GM19324 (cell line): ENCODE measurements around the gene ZNF99.
"Not testable (repeated sequence)": the region's sequence is repeated elsewhere in the genome, so short reads cannot be mapped to it uniquely, and the experiment has no call there.

ENCODE experiments used
- ATAC-seq: cut with Tn5 transposase; IDR thresholded peaks from one replicate; pipeline ENCODE4 v1.9.1; 2021; ENCODE audit warnings: mild to moderate bottlenecking, moderate library complexity; ENCODE audit not compliant: unreplicated experiment, low FRiP score

Gene ZNF99

GRCh38 chr19:22783651-22784410, at the start of gene ZNF99:
ZNF99 (minus strand) TSS chr19:22784151; CDS start chr19:22784016, 135 bp downstream.
- ATAC-seq = no peak

GRCh38 chr19:22832031-22832762, 48.2 kb upstream of the ZNF99 start, which contains the start of gene ZNF723:
ZNF723 (plus strand) TSS chr19:22832291; CDS start chr19:22832380, 89 bp downstream.
- no peak for ATAC-seq

DNA sequence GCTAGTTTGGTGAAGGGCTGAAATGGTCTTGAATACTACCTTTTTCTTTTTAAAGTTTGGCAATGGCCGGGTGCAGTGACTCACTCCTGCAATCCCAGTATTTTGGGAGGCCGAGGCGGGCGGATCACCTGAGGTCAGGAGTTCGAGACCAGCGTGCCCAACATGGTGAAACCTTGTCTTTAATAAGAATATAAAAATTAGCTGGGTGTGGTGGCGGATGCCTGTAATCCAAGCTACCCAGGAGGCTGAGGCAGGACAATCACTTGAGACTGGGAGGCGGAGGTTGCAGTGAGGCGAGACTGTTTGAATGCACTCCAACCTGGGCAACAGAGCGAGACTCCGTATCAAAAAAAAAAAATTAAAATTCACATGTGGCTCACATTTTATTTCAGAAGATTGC, 47.3 kb upstream of the ZNF99 start:
- ATAC-seq = no peak

DNA sequence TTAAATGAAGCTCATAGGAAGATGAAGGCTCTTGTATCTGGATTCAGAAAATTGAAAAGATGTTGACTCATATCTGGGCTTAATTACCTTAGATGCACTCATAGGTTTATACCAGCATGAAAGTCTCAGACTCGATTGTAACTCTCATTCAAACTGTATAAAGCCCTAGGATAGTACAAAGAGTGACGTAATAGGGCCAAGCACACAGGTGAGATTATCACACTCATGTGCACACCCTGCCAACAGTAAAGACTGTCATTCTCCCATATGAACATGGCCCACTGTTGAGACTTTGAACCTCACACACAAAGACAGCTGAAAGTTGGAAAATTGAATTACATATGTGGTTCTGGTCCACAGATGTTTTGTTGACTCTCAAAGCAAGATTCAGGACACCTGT, 30.2 kb upstream of the ZNF99 start:
- ATAC-seq = no peak

GRCh38 chr19:22807061-22807835, 23.3 kb upstream of the ZNF99 start:
- ATAC-seq = no peak

DNA sequence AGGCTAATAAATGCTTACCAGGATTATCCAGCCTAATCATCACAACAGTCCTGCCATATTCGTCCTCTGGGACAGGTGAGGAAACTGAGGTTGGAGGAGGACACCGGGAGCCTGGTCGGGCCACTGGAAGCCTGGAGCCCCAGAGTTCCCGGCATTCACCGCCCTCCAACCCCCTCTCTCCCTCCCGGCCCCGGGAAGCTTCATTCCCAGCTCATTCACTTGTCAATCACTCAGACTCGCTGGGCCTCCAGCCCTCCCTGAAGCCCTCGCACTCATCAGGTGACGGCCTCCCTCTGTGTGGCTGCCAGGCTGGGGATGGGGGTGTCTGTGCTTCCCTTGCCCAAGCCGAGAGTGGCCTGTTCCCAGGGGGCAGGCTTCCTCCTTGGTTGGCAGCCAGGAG, 22.5 kb upstream of the ZNF99 start:
- ATAC-seq = no peak

DNA sequence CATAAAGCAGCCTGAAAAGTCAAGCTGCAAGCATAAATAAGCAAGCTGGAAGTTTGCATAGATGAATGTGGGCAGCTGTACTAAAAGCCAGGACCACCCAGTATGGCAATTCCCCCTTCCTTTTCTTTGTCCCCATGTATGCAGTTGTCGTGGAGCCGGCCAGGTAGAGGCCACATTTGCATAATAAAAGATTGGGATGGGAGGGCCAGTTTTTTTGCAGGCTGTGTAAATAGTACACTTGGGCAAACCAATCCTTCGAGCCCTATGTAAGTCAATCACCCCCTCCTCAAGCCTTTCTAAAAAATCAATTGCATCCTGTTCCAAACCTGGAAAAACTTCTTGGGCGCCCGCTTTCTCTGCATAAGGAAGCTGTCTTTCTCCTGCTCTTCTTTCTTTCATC, 13.1 kb upstream of the ZNF99 start:
- no peak for ATAC-seq

- ATAC-seq = not testable (repeated sequence)
Observed at GRCh38 chr19:22792863-22793262, 8.9 kb upstream of the ZNF99 start.

DNA sequence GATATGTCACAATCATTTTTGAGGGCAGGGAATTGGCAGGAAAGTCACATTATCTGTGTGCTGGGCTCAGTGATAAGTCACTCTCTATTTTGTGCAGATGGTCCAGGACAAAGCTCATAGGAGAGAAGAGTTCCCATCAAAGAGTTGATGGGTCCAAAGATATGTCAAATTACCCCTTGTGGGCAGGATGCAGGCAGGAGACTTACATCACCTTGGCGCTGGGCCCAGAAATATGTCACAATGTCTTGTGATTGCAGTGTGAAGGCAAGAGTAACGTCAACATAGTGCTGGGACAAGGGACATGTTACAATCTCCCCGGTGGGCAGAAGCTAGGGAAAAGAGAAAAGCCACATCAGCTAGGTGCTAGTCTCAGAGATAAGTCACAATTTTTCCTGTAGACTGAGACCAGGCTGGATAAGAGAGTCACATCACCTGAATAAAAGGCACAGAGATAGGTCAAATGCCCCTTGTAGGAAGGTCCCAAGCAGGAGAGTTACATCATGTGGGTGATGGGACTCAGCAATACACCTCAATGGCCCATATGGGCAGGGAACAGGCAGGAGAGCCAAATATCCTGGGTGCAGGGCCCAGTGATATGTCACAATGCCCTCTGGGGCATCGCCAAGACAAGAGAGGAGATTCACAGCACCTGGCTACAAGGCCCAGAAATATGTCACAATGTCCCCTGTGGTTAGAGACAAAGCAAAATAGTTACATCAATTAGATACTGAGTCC, 47.9 kb downstream of the ZNF99 start:
- ATAC-seq = no peak

DNA sequence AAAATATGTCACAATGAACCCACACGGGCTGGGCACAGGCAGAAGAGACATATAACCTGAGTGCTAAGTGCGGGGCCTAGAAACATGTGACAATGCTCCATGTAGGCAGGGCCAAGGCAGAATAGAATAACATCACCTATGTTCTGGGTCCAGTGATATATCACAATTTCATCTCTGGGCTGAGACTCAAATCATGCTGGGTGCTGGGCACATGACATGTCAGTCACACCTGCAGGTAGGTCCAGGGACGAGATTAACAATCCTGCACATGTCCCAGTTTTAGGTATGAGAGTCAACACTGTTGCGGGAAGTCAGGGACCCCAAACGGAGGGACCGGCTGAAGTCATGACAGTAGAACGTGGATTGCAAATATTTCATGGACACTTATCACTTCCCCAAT, 50.3 kb downstream of the ZNF99 start:
- no peak for ATAC-seq

DNA sequence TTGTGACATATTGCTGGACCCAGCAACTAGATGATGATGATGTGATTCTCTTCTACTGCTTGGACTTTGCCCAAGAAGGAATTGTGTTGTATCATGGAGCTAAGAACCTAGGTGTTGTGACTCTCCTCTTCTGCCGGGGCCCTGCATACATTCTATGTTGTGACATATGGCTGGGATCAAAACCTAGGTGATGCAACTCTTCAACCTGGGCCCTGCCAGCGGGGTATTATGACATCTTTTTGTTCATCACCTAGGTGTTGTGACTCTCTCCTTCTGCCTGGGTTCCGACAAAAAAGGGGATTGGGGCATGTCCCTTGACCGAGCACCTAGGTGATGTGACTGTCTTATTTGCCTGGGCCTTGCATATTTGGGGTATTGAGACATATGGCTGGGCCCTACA, 55.7 kb downstream of the ZNF99 start:
- ATAC-seq = not testable (repeated sequence)

- not testable (repeated sequence) for ATAC-seq
Observed at GRCh38 chr19:22721533-22721932, 62.4 kb downstream of the ZNF99 start.

- ATAC-seq = no peak
Observed at GRCh38 chr19:22708983-22709382, 75.0 kb downstream of the ZNF99 start.

DNA sequence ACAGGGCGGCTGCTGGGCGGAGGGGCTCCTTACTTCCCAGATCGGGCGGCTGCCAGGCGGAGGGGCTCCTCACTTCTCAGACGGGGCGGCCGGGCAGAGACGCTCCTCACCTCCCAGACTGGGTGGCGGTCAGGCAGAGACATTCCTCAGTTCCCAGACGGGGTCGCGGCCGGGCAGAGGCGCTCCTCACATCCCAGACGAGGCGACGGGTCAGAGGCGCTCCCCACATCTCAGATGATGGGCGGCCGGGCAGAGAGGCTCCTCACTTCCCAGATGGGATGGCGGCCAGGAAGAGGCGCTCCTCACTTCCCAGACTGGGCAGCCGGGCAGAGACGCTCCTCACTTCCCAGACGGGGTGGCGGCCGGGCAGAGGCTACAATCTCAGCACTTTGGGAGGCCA, 80.9 kb downstream of the ZNF99 start:
- ATAC-seq = not testable (repeated sequence)

GRCh38 chr19:22702661-22703060, 81.3 kb downstream of the ZNF99 start:
- ATAC-seq = not testable (repeated sequence)
